Left ventricle myocardium inferior (tissue), 1 donor: ENCODE data around the gene SLAMF6. TPM values are rescaled to one million over a fixed set of nuclear protein-coding genes. Genes with fewer than 3 reads are reported as not detected.

Experiments
- DNase-seq: peaks from one replicate; pipeline ENCODE4 v3.0.0-alpha.2; 2020
- H3K27ac ChIP-seq: fragments of 200-600 bp; replicated peaks from 2 replicates; pipeline ENCODE4 v1.8.0; 2021
- H3K27me3 ChIP-seq: fragments of 200-600 bp; 2 replicates; pipeline ENCODE4 v1.8.0; 2021; ENCODE audit warnings: low read depth
- H3K36me3 ChIP-seq: fragments of 200-600 bp; 2 replicates; pipeline ENCODE4 v1.8.0; 2021
- H3K4me1 ChIP-seq: fragments of 200-600 bp; 2 replicates; pipeline ENCODE4 v1.8.0; 2021
- H3K4me3 ChIP-seq: fragments of 200-600 bp; 2 replicates; pipeline ENCODE4 v1.8.0; 2021; ENCODE audit warnings: mild to moderate bottlenecking, moderate library complexity
- H3K9me3 ChIP-seq: fragments of 200-600 bp; replicated peaks from 2 replicates; pipeline ENCODE4 v1.8.0; 2021
- intact Hi-C: fragments of 100-400 bp; cut with micrococcal nuclease; formaldehyde crosslinking; loops from one replicate; pipeline ENCODE4 v1.11.0; 2022
- total RNA-seq: library from RNA; stranded (reverse); fragmentation: NEBNext Ultra II Directional; extraction: Animal tissue kit (Norgen Biotek cat#: 25700); gene quantifications from one replicate; pipeline ENCODE4 v1.2.1, GENCODE V29; 2021
- TF ChIP-seq, protein P1 (sequence below): fragments of 200-600 bp; IDR thresholded peaks from 2 replicates; pipeline ENCODE4 v1.8.0; 2021; ENCODE audit warnings: antibody characterized with exemption, mild to moderate bottlenecking, borderline replicate concordance
- donor health status: DM: no; HTN: yes; CAD: no; lungs with severe emphysema.

The SLAMF6 gene
- total RNA-seq, 1 donor from 2014 or later = 0.22 TPM

DNA sequence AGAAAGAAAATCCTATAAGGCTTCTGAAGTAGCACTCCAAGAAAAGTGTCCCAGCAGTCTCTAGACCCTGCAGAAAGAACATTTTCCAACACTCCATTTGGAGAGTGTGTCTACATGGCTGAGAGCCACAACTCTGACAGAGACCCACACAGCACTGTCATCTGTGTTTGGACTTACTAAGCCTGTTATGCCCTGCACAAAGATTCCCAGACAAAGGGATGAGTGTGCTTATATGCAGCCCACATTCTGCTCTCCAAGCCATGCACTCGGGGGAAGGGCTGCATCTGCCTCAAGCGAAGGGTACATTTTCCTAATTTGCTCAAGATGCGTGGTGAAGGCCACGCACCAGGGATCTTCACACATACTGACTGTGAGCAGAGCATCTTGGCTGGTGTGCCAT, 24.4 kb upstream of the SLAMF6 start:
- TF ChIP-seq, protein P1, sequence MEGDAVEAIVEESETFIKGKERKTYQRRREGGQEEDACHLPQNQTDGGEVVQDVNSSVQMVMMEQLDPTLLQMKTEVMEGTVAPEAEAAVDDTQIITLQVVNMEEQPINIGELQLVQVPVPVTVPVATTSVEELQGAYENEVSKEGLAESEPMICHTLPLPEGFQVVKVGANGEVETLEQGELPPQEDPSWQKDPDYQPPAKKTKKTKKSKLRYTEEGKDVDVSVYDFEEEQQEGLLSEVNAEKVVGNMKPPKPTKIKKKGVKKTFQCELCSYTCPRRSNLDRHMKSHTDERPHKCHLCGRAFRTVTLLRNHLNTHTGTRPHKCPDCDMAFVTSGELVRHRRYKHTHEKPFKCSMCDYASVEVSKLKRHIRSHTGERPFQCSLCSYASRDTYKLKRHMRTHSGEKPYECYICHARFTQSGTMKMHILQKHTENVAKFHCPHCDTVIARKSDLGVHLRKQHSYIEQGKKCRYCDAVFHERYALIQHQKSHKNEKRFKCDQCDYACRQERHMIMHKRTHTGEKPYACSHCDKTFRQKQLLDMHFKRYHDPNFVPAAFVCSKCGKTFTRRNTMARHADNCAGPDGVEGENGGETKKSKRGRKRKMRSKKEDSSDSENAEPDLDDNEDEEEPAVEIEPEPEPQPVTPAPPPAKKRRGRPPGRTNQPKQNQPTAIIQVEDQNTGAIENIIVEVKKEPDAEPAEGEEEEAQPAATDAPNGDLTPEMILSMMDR = no peak
- Histone ChIP-seq H3K36me3 (no peaks in the 10 kb centered on the region), H3K9me3 (no peaks in the 10 kb centered on the region), H3K27me3 (peaks cover 16% of the 10 kb centered on the region), H3K4me3 (no peak overlapping the region), H3K4me1 (no peaks in the 10 kb centered on the region), H3K27ac (no peak overlapping the region)
- DNase-seq = no peak
- intact Hi-C loops = no loop called here

DNA sequence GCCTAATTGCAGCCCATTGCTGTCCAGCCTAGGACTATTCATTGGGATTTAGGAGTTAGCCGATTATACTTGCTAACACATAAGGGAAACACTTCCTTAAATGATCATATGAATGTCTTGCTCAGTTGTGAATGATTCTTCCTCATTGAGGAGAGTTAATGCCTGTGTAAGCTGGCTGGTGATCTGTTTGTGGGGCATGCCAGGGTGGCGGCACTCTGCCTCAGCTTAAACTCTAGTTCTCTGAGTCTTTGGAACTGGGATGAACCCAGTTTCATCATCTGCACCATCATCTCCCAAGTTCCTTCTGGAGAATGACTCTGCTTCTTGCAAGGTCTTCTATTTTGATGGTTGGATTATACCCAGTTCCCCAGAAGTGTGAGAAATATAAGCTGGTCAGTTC, 23.9 kb upstream of the SLAMF6 start:
- DNase-seq = no peak
- Histone ChIP-seq H3K27ac (no peak overlapping the region), H3K4me3 (no peak overlapping the region)

DNA sequence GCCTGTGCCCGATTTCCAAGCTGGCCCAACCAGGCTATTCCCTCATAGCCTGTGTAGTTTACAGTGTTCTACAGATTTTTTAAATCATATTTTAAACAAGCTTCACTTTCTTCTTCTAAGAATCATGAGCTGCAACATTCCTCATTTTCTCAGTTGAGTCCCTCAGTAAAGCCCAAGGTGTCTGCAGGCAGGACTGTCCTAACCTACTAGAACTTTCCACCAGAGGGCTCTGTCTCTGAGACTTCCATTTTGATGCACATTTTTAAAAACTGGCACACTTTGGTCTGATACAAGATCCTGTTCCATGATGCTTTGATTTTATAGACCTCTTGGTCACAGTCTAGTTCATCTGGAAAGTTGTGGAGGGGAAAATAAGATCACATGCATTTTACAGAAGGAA, 21.6 kb upstream of the SLAMF6 start:
- no peak overlapping the region for H3K27ac ChIP-seq
- no peaks in the 10 kb centered on the region for H3K36me3 ChIP-seq
- TF ChIP-seq, protein P1 = peak; percentile 35
- no peak for DNase-seq
- no peaks in the 10 kb centered on the region for H3K9me3 ChIP-seq
- no peak overlapping the region for H3K4me3 ChIP-seq
- peaks cover 11% of the 10 kb centered on the region for H3K4me1 ChIP-seq
- intact Hi-C loops = no loop called here
- H3K27me3 ChIP-seq = peaks cover 4% of the 10 kb centered on the region

More for the DNA sequence above, 23.9 kb upstream of the SLAMF6 start:
- intact Hi-C loops = no loop called here
- no peaks in the 10 kb centered on the region for H3K4me1 ChIP-seq
- H3K27me3 ChIP-seq = peaks cover 16% of the 10 kb centered on the region
- TF ChIP-seq, protein P1 = no peak
- H3K9me3 ChIP-seq = no peaks in the 10 kb centered on the region
- no peaks in the 10 kb centered on the region for H3K36me3 ChIP-seq

DNA sequence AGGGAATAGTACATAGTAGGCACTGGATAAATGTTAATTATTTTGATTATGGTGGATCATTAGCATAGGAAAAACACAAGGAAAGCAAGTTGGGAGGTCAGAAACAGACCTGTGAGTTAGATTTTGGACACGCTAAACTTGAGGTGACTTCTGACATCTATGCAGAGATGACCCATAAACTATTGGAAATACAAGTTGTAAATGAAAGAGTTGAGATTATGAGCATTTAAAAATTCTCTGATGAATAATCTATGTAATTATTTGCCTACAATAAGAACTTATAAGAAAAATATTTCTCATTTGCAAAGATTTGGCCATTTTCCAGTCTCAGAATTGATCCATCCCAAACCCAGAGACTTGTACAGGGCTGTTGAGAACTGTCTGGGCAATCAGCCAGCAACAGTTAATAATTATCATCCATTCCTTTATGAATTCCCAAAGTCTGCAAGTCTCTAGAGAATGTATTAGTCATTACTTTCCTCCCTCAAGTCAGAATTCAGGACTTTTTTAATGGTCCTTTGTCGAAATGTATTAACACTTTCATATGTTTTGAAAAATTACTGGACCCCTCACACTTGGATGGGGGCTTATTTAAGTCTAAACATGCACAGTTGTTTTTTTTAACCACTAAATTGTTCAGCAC, 19.4 kb upstream of the SLAMF6 start:
- intact Hi-C loops = no loop called here
- no peak overlapping the region for H3K27ac ChIP-seq

DNA sequence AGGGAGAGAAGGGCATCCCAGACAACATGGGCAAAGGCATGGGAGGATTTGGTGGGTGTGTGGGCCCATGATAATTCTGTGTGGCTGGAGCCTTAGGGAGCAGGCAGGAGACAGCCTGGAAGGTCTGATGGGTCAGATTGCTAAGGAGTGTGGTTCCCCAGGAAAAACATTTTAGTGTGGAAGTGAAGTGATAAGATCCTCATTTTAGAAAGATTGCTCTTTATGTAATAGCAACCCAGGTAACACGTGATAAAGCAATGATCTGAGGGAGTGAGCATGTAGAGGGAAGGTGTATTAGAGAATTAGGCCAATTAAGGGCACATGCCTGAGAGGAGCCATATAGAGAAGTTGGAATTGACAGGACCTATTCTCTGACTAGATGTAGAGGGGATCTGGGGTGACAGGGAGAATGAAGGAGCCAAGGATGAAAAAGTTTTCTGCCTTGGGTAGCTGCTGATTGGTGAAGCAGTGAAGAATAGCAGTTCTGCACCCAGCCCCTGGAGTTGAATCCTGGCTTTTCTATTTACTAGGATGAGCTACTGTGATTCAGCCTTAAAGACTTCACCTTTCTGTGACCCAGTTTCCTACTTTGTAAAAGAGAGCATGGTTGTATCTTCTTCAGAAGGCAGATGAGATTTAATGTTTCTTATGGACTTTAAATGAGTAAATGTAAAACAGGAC, 18.7 kb upstream of the SLAMF6 start:
- no peaks in the 10 kb centered on the region for H3K36me3 ChIP-seq
- no peak overlapping the region for H3K4me3 ChIP-seq
- H3K27me3 ChIP-seq = no peaks in the 10 kb centered on the region
- TF ChIP-seq, protein P1 = no peak
- no peaks in the 10 kb centered on the region for H3K9me3 ChIP-seq
- intact Hi-C loops = no loop called here
- no peak overlapping the region for H3K27ac ChIP-seq
- H3K4me1 ChIP-seq = peaks cover 14% of the 10 kb centered on the region
- DNase-seq = no peak

More for the DNA sequence above, 19.4 kb upstream of the SLAMF6 start:
- TF ChIP-seq, protein P1 = no peak
- DNase-seq = no peak
- H3K36me3 ChIP-seq = no peaks in the 10 kb centered on the region
- H3K27me3 ChIP-seq = no peaks in the 10 kb centered on the region
- H3K9me3 ChIP-seq = no peaks in the 10 kb centered on the region
- no peak overlapping the region for H3K4me3 ChIP-seq
- peaks cover 14% of the 10 kb centered on the region for H3K4me1 ChIP-seq
